ENCODE results near the gene FCMR.
A peak's percentile ranks its signal among the peaks of the same experiment; 100 is the strongest.
"Not testable (repeated sequence)": the region's sequence is repeated elsewhere in the genome, so short reads cannot be mapped to it uniquely, and the experiment has no call there.

The FCMR gene

GRCh38 chr1:206949208-206949607 is 27.5 kb upstream of the FCMR start:
- no peak for DNase-seq

DNA sequence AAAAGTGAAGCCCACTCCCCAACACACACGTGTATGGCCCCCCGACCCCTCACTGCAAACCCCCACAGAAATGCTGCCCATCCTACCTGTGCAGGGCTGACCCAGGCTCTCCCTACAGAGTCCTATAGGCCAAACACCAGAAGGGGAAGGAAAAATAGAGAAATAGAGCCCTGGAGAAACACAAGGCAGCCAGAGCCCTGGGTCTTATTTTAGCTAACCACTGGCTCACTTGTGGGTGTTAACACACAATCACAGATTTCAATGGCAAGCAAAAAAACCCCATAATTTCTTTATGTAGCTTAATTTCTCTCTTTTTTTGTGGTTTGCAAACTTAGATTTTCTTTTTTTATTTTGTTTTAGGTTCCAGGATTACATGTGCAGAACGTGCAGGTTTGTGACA is 25.5 kb upstream of the FCMR start:
- no peak for DNase-seq

- no peak for DNase-seq
Observed at GRCh38 chr1:206946261-206946660, 24.5 kb upstream of the FCMR start, which contains the start of gene PIGR. PIGR (minus strand) TSS chr1:206946466; CDS start chr1:206940531, 5,935 bp downstream.

GRCh38 chr1:206945779-206946178 is 24.0 kb upstream of the FCMR start:
- DNase-seq: no peak

GRCh38 chr1:206944703-206945102 is 23.0 kb upstream of the FCMR start:
- no peak for DNase-seq

DNA sequence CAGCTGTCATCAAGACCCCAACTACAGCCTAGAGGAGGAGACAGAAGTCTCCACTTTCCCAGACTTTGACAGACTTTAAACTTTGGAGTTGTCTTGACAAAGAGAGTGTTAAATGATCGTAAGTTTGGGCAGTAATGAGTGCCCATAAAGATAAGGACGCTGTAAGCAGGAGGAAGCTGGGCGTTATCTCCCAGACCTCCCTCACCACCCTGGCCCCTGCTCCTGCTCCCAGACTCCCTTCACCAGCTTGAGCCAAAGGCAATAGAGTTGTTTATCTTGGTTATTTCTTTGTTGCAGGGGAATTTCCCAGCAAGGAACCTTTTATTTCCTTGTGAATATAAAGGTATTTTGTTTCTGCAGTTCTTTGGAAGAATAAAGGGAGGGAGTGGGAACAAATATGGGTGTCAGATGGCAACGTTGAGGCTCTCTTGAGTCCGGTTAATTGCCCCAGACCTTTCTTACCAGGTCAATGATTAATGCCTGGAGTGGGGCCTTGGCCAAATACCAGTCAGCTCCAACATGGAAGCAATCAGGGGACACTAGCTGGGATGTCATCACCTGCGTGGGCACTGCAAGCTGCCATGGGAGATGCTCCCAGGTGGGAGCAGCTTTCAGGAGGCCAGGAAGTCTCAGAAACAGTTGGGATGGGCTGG is 20.2 kb upstream of the FCMR start:
- no peak for DNase-seq

DNA sequence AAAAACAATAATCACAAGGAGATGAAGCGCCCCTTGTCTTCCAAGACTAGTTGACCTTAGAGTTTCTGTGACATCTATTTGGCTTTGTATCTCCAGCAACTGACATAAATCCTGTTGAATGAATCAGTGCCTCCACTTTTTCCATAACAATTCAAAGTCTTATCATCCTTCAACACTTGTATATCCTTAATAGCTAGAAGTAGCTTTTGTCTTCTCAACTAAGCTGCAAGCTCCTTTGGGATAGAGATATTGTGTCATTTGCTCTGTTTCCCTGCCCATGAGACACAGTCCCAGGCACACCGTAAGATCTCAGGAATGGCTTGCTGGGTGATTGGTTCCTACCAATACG is 18.8 kb upstream of the FCMR start:
- DNase-seq: no peak

- no peak for DNase-seq
Observed at GRCh38 chr1:206939841-206940587, 18.3 kb upstream of the FCMR start.

DNA sequence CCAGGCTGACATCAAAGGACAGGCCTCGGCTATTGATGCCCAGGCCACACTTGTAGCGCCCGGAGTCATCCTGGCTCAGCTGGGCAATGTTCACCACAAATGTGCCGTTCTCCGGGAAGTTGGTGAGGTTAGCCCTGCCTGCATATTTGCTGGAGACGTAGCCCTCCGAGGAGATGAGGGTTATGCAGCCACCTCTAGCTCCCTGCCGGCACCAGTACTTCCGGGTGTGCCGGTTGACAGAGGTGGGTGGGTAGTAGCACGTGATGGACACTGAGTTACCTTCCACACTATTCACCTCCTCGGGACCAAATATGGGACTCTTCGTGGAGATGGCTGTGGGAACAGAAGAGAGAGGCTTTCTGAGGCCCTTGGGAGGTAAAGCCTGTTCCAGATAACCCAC is 17.4 kb upstream of the FCMR start:
- no peak for DNase-seq

DNA sequence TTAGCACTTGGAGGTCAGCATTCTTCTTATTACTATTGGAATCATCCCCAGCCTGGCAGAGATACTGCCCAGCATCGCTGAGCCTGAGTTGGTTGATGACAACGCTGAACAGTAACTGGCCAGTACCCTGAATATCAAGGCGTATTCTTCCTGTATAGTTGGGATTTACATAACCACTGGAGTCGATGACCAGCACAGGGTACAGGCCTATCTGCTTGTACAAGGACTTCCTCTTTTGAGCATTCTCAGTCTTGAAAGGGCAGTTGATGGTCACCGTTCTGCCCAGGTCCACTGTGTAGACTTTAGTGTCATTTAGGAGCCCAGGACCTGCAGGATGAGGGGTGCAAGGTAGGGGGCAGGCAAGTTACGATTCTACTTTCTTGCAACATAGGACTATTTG is 15.7 kb upstream of the FCMR start:
- DNase-seq: no peak

DNA sequence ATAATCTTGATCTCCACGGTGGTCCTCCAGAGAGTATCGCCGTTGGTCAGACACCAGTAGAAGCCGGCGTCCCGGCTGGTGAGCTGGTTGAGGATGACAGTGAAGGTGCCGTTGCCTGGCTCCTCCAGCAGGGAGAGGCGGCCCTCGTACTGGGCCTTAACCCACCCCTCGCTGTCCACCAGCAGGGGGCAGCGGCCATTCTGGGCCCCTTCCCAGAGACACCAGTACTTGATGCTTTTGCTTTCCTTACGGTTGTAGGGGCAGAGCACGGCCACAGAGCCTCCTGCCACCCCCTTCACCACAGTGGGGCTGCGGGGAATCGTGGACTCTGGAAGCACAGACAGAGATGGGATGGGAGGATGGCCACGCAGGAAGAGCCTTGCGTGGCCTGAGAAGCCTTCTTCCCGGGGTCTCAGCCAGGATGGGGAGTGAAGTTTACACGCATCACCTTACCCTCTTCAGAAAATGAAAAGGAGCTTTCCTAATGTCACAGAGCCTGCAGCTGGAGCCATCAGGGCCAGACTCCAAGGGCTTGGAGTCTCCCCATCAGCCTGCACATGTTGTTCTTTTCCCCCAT is 13.8 kb upstream of the FCMR start:
- no peak for DNase-seq

GRCh38 chr1:206933333-206933945 is 11.7 kb upstream of the FCMR start:
- DNase-seq: peak; percentile 71

DNA sequence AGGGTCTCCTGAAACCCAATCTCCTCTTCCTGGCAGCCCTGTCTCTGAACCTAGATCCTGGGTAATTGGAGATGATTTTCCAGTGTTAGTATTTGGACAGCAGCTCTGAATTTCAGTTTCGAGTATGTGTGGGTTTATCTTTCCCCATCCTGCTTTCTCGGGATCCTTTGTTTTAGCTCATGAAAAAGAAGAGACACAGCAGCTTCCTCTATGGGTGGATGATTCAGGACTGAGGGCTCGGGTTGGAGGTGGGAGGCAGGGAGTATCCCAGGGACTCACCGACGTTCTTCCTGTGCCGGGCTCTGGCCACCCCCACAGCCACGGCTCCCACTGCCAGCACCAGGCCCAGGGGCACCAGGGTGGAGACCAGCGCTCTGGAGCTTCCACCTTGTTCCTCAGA is 10.4 kb upstream of the FCMR start:
- DNase-seq: no peak

DNA sequence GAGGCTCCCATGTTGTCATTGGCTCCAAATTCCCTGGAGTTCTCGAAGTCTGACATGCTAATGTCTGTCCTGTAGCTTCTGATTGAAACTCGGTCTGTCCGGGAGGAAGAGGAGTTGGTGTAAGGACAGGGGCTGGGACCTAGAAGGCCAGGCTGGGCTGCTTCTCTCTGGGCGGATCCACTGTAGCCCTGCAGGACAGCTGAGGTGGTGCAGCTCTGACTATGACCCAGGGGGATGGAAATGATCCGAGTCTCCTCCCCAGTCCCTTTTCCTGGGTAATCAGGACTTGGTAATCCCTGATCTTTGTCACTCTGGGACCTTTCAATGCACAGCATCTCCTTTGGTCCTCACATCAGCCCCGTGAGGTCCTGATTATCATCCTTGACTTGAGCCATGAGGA is 10.0 kb upstream of the FCMR start:
- DNase-seq: no peak

DNA sequence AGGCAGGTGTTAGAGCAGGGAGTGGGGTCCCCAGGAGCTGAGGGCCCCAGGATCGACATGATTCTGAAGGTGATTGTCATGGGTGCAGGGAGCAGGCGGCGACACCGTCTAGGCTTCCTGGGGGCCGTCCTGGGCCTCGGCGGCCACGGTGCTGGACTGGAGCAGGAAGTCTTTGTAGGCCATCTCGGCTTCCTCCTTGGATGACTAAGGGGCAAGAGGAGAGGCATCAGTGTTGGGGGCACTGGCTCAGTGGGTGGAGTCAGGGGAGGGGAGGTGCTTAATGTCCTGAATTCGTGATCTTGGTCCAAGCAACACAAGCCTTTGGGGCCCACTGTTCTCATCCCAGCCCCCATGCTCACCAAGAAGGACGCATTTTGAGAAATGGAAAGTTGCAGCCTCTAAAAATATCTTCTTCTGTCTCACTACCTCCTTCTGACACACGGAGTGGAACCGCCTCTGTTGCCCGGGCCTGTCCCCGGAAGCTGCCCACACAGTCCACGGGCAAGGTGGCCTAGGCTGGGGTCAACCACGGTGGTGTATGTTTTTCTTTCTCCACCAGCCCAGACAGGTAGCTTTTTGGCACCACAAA is 8.6 kb upstream of the FCMR start:
- DNase-seq: no peak

DNA sequence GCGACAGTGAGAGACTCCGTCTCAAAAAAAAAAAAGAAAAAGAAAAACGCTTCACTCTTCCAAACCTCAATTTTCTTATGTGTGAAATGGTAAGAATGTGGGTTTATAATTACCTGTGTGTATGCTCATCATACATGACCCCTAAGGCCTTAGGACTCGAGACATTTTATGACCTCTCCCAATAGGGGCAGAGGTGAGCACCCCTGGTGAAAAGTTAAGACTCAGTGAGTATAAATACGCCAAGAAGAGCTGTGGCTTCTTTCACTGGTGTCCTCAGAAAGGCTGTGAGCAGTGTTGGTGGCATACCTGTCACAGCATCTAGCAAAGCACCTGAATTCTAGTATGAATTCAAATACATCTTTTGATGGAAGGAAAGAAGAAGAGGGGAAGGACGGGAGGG is 7.8 kb upstream of the FCMR start:
- DNase-seq: no peak

DNA sequence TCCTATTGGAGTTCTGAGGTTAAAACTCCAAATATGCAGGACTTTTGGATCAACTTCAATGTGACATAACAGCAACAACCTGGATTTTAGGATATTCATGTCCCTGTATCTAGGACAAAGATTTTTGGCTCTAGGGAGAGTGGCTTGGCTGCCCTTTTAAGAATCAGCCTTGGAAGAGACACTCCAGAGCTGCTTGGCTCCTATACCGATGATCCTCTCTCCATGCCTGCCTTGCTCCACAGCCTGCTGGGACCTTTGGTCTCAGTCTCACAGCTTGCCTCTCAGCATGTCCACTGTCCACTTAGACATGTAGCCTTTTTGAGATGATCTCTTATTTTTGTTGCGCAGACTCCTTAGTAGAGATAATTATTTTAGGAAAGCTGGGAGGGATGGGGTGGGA is 4.5 kb upstream of the FCMR start:
- DNase-seq: no peak

- no peak for DNase-seq
Observed at GRCh38 chr1:206925106-206925736, 3.5 kb upstream of the FCMR start.

DNA sequence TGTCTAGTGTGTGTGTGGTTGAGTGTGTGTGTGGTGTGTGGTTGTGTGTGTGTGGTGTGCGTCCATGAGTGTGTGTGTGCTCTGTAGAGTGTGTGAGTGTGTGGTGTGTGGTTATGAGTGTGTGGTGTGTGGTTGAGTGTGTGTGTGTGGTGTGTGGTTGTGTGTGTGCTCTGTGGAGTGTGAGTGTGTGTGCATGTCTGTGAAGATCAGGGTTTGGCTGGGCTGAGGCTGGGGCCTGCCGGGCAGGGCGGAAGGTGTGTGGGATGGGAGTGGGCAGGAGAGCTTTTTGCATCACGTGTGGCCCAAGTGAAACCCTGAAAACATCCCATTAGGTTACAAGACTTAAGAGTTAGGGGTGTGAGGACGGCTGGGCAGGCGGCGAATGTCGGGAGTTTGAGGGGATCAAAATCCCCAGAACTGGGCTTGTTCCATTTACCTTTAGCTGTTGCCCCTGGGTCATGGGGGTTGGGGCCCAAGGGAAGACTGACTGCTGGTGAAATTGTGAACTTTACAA is 2.9 kb upstream of the FCMR start:
- no peak for DNase-seq

GRCh38 chr1:206923961-206924557 is 2.3 kb upstream of the FCMR start:
- DNase-seq: not testable (repeated sequence)

DNA sequence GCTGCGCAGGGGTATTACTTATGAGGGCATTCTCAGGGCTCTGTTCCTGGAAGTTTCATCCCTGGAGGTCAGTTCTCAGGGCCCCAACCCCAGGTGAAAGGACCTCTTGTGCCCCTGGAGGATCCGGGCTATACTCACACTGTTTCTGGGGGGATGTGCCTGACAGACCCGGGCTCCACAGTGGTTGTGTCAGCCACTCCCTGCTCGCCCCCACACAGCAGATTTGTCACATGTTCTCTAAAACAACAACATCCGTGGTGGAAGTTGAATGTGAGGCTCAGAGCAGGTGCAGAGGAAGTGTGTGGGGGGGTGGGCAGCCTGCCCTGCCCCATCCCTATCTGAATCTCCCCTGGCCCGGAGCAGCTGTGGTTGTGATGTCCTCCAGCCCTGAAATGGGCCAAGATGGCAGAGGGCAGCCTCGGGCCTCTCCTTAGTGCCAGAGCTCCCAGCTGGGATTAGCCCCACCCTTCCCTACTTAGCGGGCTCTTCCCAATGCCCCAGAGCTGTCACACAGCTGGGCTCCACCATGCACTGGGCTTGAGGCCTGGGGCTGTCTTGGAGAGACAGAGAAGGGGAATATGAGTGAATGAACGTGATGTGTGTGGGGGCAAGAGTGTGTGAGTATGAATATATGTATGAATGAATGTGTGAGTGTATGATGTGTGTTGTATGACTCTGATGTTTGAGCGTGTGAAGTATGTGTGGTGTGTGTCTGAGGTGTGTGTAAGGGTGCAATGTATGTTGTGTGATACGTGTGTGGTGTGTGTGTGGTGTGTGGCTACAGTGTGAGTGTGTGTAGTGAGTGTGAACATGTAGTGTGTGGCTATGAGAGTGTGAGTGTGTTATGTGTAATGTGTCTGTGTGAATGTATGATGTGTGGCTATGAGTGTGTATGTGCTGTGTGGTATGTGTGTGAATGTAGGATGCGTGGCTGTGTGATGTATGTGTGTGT is 1.5 kb upstream of the FCMR start:
- peak; percentile 51 for DNase-seq

Measured in stimulated activated CD4-positive, alpha-beta T cell treated with anti-CD3 and anti-CD28 coated beads, Interleukin-12 subunit alpha, Interleukin-12 subunit beta, amount 100 ng/mL, for 4 hours (primary cell).